Measurements from ENCODE around the gene FRAS1.

DNA sequence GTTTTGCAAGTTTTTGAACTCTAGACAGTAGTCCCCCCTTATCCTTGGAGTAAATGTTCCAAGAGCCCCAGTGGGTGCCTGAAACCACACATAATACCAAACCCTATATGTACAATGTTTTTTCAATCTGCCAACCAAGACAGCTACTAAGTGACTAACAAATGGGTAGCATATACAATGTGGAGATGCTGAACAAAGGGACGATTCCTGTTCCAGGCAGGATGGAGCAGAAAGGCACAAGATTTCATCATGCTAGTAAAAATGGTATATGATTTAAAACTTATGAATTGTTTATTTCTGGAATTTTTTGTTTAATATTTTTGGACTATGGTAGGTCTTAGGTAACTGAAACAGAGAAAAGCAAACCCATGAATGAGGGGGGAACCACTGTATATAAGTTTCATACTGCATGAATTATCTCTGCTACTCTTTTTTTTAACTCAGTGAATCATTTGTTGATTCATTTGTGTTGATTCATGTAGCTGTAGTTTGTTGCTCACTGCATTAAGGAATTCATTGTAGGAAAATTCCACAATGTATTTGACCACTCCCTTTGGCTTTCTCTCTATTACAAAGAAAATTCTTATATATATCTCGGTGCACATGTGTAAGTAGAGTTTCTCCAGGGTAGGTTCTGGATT is 472.6 kb downstream of the FRAS1 start:
- TF ChIP-seq POLR2A (IDR thresholded peaks at IDR 0.05) (no peak), EP300 (IDR thresholded peaks at IDR 0.05) (no peak)
- TF ChIP-seq, protein P1, sequence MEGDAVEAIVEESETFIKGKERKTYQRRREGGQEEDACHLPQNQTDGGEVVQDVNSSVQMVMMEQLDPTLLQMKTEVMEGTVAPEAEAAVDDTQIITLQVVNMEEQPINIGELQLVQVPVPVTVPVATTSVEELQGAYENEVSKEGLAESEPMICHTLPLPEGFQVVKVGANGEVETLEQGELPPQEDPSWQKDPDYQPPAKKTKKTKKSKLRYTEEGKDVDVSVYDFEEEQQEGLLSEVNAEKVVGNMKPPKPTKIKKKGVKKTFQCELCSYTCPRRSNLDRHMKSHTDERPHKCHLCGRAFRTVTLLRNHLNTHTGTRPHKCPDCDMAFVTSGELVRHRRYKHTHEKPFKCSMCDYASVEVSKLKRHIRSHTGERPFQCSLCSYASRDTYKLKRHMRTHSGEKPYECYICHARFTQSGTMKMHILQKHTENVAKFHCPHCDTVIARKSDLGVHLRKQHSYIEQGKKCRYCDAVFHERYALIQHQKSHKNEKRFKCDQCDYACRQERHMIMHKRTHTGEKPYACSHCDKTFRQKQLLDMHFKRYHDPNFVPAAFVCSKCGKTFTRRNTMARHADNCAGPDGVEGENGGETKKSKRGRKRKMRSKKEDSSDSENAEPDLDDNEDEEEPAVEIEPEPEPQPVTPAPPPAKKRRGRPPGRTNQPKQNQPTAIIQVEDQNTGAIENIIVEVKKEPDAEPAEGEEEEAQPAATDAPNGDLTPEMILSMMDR (IDR thresholded peaks at IDR 0.05): no peak

All from ovary (tissue), 3 donors.